Effector CD8-positive, alpha-beta T cell (primary cell): ENCODE measurements around the gene DMD.

Source experiments
- DNase-seq: peaks from one replicate; lab custom pipeline; 2025; lab: John Stamatoyannopoulos, UW

The DMD gene

GRCh38 chrX:31350808-31351074, 1860.6 kb downstream of the DMD start:
- DNase-seq: no peak

GRCh38 chrX:31349515-31349914, 1861.8 kb downstream of the DMD start:
- no peak for DNase-seq

- DNase-seq: no peak
These were observed 1870.8 kb downstream of the DMD start for GRCh38 chrX:31340587-31340986.

GRCh38 chrX:31338991-31339350, 1872.4 kb downstream of the DMD start:
- no peak for DNase-seq

- DNase-seq: no peak
These were observed 1874.0 kb downstream of the DMD start for GRCh38 chrX:31337332-31337731.

GRCh38 chrX:31336419-31336818, 1874.9 kb downstream of the DMD start:
- no peak for DNase-seq

- DNase-seq: no peak
These were observed 1876.4 kb downstream of the DMD start for GRCh38 chrX:31334997-31335396.

GRCh38 chrX:31333165-31333831, 1878.1 kb downstream of the DMD start:
- no peak for DNase-seq

GRCh38 chrX:31331928-31332327, 1879.4 kb downstream of the DMD start:
- no peak for DNase-seq

- no peak for DNase-seq
These were observed 1880.3 kb downstream of the DMD start for GRCh38 chrX:31331015-31331414.

GRCh38 chrX:31329298-31329697, 1882.1 kb downstream of the DMD start:
- DNase-seq: no peak

GRCh38 chrX:31323658-31324057, 1887.7 kb downstream of the DMD start:
- no peak for DNase-seq

- no peak for DNase-seq
These were observed 1890.6 kb downstream of the DMD start for GRCh38 chrX:31320740-31321139.

- no peak for DNase-seq
These were observed 1891.8 kb downstream of the DMD start for GRCh38 chrX:31319586-31319985.

GRCh38 chrX:31318866-31319265, 1892.5 kb downstream of the DMD start:
- no peak for DNase-seq

GRCh38 chrX:31316340-31316991, 1894.9 kb downstream of the DMD start:
- no peak for DNase-seq

GRCh38 chrX:31314921-31315320, 1896.4 kb downstream of the DMD start:
- no peak for DNase-seq

GRCh38 chrX:31307952-31308351, 1903.4 kb downstream of the DMD start:
- no peak for DNase-seq

GRCh38 chrX:31302573-31303075, 1908.7 kb downstream of the DMD start:
- no peak for DNase-seq

- no peak for DNase-seq
These were observed 1909.4 kb downstream of the DMD start for GRCh38 chrX:31301941-31302340.

- no peak for DNase-seq
These were observed 1910.1 kb downstream of the DMD start for GRCh38 chrX:31301203-31301602.

- no peak for DNase-seq
These were observed 1912.4 kb downstream of the DMD start for GRCh38 chrX:31298916-31299315.

GRCh38 chrX:31297881-31298280, 1913.5 kb downstream of the DMD start:
- DNase-seq: no peak

- no peak for DNase-seq
These were observed 1916.9 kb downstream of the DMD start for GRCh38 chrX:31294475-31294874.
